GM20000 (cell line): ENCODE results near the gene STIP1.
A peak's percentile ranks its signal among the peaks of the same experiment; 100 is the strongest.

ENCODE experiments used
- DNase-seq: peaks from one replicate; pipeline ENCODE4 v3.0.0; 2012; ENCODE audit warnings: low spot score
- CTCF ChIP-seq: IDR thresholded peaks from 2 replicates; pipeline ENCODE4 v1.5.1; 2012; ENCODE audit warnings: mild to moderate bottlenecking, control low read depth; ENCODE audit errors: extremely low read depth, missing control alignments

The STIP1 gene

DNA sequence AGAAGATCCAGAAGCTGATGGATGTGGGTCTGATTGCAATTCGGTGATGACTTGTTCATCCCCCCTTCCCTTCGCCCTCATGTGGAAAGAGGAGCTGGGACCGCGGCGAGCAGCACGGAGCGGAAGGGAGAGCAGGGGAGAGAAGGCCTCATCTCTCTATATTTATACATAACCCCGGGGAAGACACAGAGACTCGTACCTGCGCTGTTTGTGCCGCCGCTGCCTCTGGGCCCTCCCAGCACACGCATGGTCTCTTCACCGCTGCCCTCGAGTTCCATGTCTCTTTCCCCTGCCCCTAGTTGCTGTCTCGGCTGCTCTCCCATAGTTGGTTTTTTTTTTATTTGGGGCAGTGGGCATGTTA lies 18.1 kb downstream of the STIP1 start:
- DNase-seq = no peak
- TF ChIP-seq CTCF = no peak

- TF ChIP-seq CTCF = peak; percentile 76
- peak; percentile 79 for DNase-seq
Observed at GRCh38 chr11:64204464-64204989, 18.6 kb downstream of the STIP1 start.

- no peak for TF ChIP-seq CTCF
- DNase-seq = peak; percentile 70
Observed at GRCh38 chr11:64206457-64207255, 20.7 kb downstream of the STIP1 start, which contains the start of gene FERMT3. FERMT3 (plus strand) TSS chr11:64206721; CDS start chr11:64207365, 644 bp downstream.

- peak; percentile 93 for DNase-seq
- TF ChIP-seq CTCF = no peak
Observed at GRCh38 chr11:64207256-64208085, 21.5 kb downstream of the STIP1 start.

DNA sequence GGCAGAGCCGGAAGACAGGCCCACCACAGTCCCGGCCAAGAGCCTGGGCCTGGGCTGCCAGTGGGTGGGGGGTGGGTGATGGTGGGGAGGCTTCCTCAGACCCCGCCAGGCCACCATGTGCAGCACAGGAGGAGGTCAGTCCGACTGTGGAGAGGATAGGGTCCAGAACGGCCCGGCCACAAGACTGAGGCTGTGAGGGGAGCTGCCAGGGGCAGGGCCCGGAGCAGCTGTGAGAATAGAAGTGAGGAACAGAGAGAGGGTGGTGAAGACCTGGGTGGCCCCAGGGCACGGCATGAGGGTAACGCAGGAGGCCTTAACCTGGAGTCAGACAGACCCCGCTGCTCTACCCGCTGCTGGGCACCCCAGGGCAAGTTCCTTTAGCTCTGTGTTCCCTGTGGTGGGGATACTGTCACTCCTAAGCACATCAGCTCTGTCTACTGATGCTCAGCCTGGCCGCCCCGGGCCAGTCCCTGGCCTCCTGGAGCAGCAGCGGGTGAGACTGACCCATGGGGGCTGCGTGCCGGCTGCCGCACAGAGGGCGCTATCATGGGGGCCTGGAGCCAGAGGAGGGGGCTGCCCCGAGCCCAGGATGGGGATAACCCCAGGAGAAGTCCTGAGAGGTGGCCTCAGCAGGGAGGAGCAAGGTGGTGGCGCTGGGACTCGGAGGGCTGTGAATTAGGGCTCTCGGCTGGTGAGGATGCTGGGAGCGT lies 22.3 kb downstream of the STIP1 start:
- no peak for TF ChIP-seq CTCF
- no peak for DNase-seq

- no peak for DNase-seq
- TF ChIP-seq CTCF = no peak
Observed at GRCh38 chr11:64208796-64209562, 23.0 kb downstream of the STIP1 start.
